ENCODE measurements around the gene ENPP3. TPM values are rescaled to one million over a fixed set of nuclear protein-coding genes. Genes with fewer than 3 reads are reported as not detected.

The ENPP3 gene
- polyA plus RNA-seq, 3 donors = not detected

DNA sequence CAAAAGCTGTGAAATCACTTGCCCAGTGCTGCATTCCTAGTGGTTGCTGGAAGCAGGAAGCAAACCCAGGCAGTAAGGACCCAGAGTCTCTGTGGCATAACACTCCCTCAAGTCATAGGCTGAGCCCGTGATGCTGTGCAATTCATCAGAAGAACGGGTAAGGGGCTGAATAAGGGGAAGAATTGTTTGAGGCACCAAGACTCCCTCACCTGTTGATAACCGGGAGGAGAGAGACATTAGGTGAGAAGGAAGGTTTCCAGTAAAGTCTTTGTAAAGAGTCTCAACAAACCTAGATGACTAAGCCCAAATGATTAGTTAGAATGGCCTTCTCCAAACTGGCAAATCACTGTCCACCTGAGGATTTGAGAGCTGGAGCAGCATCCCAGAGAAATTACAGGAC is 18.3 kb downstream of the ENPP3 start:
- Histone ChIP-seq H3K27ac (ENCODE audit: low read depth in 1 of 2, low read length in 2 of 2) (no peak overlapping the region), H3K36me3 (replicated peaks in 1 of 2; ENCODE audit: control insufficient read depth in 1 of 2, insufficient read depth in 2 of 2, low read length in 2 of 2) (no peaks in the 10 kb centered on the region), H3K4me2 (replicated peaks; ENCODE audit: extremely low read depth, low read length, poor library complexity, severe bottlenecking) (no peak overlapping the region), H3K4me1 (ENCODE audit: control insufficient read depth in 1 of 2, insufficient read depth in 2 of 2, low read length in 2 of 2) (no peaks in the 10 kb centered on the region), H3K9me3 (replicated peaks in 1 of 2; ENCODE audit: control insufficient read depth in 1 of 2, insufficient read depth in 1 of 2, low read length in 2 of 2) (no peaks in the 10 kb centered on the region), H3K79me2 (ENCODE audit: insufficient read depth, low read length) (no peaks in the 10 kb centered on the region), H3K9ac (ENCODE audit: insufficient read depth, low read length, poor library complexity, severe bottlenecking) (no peak overlapping the region), H3K4me3 (replicated peaks in 1 of 3; ENCODE audit: low read depth in 2 of 3, low read length in 3 of 3) (no peak overlapping the region), H3K27me3 (ENCODE audit: control insufficient read depth in 2 of 2, insufficient read depth in 2 of 2, low read length in 2 of 2) (no peaks in the 10 kb centered on the region), H4K20me1 (ENCODE audit: insufficient read depth, low read length) (no peaks in the 10 kb centered on the region), H2AFZ (ENCODE audit: insufficient read depth, low read depth, low read length, poor library complexity, severe bottlenecking) (no peak overlapping the region)
- TF ChIP-seq, protein P1, sequence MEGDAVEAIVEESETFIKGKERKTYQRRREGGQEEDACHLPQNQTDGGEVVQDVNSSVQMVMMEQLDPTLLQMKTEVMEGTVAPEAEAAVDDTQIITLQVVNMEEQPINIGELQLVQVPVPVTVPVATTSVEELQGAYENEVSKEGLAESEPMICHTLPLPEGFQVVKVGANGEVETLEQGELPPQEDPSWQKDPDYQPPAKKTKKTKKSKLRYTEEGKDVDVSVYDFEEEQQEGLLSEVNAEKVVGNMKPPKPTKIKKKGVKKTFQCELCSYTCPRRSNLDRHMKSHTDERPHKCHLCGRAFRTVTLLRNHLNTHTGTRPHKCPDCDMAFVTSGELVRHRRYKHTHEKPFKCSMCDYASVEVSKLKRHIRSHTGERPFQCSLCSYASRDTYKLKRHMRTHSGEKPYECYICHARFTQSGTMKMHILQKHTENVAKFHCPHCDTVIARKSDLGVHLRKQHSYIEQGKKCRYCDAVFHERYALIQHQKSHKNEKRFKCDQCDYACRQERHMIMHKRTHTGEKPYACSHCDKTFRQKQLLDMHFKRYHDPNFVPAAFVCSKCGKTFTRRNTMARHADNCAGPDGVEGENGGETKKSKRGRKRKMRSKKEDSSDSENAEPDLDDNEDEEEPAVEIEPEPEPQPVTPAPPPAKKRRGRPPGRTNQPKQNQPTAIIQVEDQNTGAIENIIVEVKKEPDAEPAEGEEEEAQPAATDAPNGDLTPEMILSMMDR (IDR thresholded peaks at IDR 0.05) = no peak
- Mint-ChIP-seq H3K27me3 (ENCODE audit: low read depth in 3 of 3) (peaks cover 0 to 3% (median 0%) of the 10 kb centered on the region in 3 donors), H3K4me3 (no peak overlapping the region), H3K9me3 (peaks cover 0 to 4% (median 0%) of the 10 kb centered on the region in 7 donors), H3K4me1 (peaks cover 3% of the 10 kb centered on the region), H3K27ac (no peak overlapping the region), H3K36me3 (no peaks in the 10 kb centered on the region)
- intact Hi-C loops (cut with micrococcal nuclease) = no loop called here
- WGBS (ENCODE audit: insufficient coverage) = no CpG with 5 or more reads among the region's 3 CpGs
- no peak for DNase-seq

- Mint-ChIP-seq H3K36me3 (no peaks in the 10 kb centered on the region), H3K27me3 (ENCODE audit: low read depth in 3 of 3) (peaks cover 0 to 1% (median 0%) of the 10 kb centered on the region in 3 donors), H3K4me1 (peaks cover 4% of the 10 kb centered on the region), H3K4me3 (no peak overlapping the region), H3K9me3 (peaks cover 0 to 4% (median 0%) of the 10 kb centered on the region in 7 donors), H3K27ac (no peak overlapping the region)
- Histone ChIP-seq H2AFZ (ENCODE audit: insufficient read depth, low read depth, low read length, poor library complexity, severe bottlenecking) (no peak overlapping the region), H3K27ac (ENCODE audit: low read depth in 1 of 2, low read length in 2 of 2) (no peak overlapping the region), H3K79me2 (ENCODE audit: insufficient read depth, low read length) (no peaks in the 10 kb centered on the region), H3K4me2 (replicated peaks; ENCODE audit: extremely low read depth, low read length, poor library complexity, severe bottlenecking) (no peak overlapping the region), H4K20me1 (ENCODE audit: insufficient read depth, low read length) (no peaks in the 10 kb centered on the region), H3K9ac (ENCODE audit: insufficient read depth, low read length, poor library complexity, severe bottlenecking) (no peak overlapping the region), H3K36me3 (replicated peaks in 1 of 2; ENCODE audit: control insufficient read depth in 1 of 2, insufficient read depth in 2 of 2, low read length in 2 of 2) (no peaks in the 10 kb centered on the region), H3K27me3 (ENCODE audit: control insufficient read depth in 2 of 2, insufficient read depth in 2 of 2, low read length in 2 of 2) (no peaks in the 10 kb centered on the region), H3K4me1 (ENCODE audit: control insufficient read depth in 1 of 2, insufficient read depth in 2 of 2, low read length in 2 of 2) (no peaks in the 10 kb centered on the region), H3K4me3 (replicated peaks in 1 of 3; ENCODE audit: low read depth in 2 of 3, low read length in 3 of 3) (no peak overlapping the region), H3K9me3 (replicated peaks in 1 of 2; ENCODE audit: control insufficient read depth in 1 of 2, insufficient read depth in 1 of 2, low read length in 2 of 2) (no peaks in the 10 kb centered on the region)
- intact Hi-C loops (cut with micrococcal nuclease) = no loop called here
- WGBS (ENCODE audit: insufficient coverage) = no CpG with 5 or more reads among the region's 2 CpGs
- DNase-seq = no peak
- TF ChIP-seq, protein P1 (IDR thresholded peaks at IDR 0.05) = no peak
Observed at GRCh38 chr6:131655951-131656350, 18.8 kb downstream of the ENPP3 start.

Measured in CD14-positive monocyte (primary cell).